Stimulated activated CD8-positive, alpha-beta memory T cell treated with anti-CD3 and anti-CD28 coated beads, Interleukin-15, amount 100 ng/mL, for 48 hours (primary cell): ENCODE results near the gene RAB4A.
"Not testable (repeated sequence)": the region's sequence is repeated elsewhere in the genome, so short reads cannot be mapped to it uniquely, and the experiment has no call there.

ENCODE experiments used
- DNase-seq, 2 donors: peaks; one replicate each; pipeline ENCODE4 v3.0.0-alpha.2; 2020; ENCODE audit warnings: low read depth in 2 of 2

Gene RAB4A

DNA sequence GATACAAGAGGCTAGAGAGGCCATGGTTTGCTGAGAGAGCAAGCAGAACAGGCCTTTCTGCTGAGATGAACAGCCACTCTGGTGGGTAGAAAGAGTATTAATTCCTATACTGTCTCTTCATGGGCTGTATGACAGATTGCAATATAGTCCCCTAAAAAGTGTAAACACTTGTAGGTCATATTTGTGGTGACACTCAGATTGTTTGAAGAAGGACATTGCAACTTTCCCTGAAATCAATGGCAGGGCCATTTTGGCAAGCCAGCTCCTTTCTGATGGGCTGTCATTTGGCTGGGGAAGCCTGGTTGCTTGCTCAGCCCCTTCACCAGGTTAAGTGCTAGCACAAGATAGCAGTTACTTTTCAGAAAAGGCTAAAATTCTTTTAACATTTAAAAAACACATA is 27.5 kb downstream of the RAB4A start:
- DNase-seq: no peak

GRCh38 chr1:229298887-229299503 is 28.1 kb downstream of the RAB4A start:
- no peak for DNase-seq

DNA sequence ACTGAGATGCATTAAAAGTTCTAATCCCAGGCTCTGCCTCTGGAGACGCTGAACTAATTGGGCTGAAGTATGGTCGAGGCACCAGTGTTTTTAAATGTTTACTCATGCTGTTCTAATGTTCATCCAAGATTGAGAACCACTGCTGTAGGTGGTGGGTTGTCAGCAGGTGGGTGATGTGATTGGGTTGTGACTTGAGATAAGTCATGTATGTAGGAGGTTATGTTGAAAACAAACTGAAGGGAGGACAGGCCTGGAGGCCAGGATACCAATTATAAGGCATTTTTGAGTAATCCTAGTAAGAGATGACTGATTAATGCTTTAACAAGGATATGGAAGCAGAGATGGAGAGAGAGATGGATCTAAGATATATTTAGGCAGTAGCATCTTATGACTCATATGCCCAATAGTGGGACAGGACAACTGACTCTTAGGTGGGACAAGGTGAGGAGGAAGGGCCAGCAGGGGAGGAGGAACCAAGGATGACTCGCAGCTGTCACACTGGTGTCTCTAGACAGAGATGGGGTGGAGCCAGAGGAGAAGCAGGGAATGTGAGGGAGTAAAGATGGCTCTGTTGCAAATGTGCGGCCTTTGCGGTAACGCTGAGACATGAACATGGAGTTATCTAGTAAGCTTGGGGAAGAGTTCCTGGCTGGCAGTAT is 29.3 kb downstream of the RAB4A start:
- DNase-seq: no peak

DNA sequence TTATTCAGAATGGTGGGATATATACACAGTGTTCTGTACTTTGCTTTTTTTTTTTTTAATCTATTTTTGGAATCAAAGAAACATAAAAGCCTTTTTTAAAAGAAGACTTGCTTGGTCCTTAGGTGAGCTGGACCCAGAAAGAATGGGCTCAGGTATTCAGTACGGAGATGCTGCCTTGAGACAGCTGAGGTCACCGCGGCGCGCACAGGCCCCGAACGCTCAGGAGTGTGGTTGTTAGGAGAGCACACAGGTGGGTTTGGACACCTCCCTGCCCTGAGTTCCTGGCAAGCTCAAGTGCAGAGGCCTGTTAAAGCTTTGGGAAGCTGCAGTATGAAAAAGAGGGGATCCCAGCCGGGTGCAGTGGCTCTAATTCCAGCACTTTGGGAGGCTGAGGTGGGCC is 31.8 kb downstream of the RAB4A start:
- no peak for DNase-seq

DNA sequence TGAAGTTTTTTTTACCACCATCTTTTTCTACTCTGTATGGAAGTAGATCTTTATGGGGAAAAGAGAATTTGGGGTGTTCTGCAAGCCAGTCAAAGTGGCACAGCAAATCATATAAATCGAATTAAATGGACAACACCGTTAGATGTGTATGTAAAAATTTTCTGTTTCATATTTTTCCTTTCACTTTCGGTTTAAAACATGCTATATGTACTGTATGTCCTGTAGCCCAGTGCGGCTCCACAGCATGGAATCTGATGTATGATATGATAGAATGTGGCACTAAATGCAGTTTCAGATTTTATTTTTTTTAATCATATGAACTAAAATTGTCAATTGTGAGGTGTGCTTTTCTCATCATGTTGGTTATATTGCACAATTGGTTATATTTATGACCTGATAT is 32.9 kb downstream of the RAB4A start:
- no peak for DNase-seq

DNA sequence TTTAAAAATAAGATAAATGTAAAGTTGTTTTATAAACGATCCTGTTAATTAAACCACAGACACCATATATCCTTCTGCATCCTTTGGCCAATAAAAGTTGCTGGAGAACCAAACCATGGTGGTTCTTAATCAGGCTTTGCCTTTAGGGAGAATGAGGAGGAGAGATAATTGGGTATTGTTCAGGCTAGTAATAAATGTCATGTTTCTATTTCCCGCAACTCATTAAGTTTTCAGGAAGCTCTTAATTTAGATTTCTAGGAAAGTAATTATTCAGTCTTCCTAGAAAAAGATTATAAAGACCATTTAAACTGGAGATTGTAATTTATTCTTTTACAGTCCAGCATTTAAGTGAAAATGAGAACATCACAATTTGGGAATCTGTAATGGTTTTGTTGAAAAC is 34.5 kb downstream of the RAB4A start:
- DNase-seq: no peak

- DNase-seq: no peak
These were observed 38.2 kb downstream of the RAB4A start for GRCh38 chr1:229309074-229309473.

DNA sequence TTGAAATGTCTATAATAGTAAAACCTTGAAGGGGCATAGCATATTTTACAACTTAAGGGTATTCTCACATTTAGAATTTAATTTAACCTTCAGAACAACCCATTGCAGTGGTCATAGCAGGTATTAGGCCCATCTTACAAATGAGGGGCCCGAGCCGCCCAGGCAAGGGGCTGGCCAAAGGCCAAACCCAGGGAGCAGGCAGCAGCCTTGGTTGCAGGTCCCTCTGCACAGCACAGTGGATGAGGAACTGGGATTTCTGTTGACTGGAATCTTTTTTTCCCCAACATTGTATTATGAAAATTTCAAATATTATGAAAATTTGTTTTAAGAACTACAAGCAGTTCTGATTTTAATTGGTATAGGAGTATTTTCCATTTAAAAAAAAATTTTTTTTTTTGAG is 38.8 kb downstream of the RAB4A start:
- no peak for DNase-seq

DNA sequence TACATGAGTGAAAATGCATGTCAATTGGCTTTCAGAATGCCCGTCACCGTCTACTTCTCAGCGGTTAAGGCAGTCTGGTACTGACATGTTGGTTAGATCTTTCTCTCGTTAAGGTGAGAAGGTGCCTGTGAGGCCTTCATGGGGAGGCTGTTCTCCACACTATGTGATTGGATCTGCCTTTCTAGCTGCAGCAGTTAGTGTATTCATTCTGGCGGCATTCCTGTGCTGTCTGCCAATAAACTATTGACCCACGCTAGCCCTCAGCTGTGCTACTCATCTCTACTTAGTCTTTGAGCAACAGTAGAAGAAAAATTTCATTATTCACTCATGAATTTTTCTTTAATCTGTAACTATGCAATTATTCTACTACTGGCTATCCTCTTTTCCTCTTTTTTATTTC is 39.9 kb downstream of the RAB4A start:
- no peak for DNase-seq

- DNase-seq: no peak
These were observed 45.3 kb downstream of the RAB4A start for GRCh38 chr1:229316166-229316565.

DNA sequence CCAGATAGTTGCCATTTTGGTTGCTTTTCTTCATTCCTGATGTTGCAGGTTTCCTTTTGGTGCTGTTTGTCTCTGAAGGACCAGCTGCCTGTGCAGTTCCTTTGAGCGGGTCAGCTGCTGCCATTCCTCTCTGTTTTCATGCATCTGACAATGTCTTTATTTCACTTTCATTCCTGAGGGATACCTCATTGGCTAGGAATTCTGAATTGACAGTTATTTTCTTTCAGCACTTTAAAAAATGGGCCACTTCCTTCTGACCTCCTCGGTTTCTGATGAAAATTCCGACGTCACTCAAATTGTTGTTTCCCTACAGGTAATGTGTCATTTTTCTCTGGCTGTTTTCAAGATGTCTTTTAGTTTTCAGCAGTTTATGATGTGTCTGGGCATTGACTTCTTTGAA is 47.1 kb downstream of the RAB4A start:
- no peak for DNase-seq

DNA sequence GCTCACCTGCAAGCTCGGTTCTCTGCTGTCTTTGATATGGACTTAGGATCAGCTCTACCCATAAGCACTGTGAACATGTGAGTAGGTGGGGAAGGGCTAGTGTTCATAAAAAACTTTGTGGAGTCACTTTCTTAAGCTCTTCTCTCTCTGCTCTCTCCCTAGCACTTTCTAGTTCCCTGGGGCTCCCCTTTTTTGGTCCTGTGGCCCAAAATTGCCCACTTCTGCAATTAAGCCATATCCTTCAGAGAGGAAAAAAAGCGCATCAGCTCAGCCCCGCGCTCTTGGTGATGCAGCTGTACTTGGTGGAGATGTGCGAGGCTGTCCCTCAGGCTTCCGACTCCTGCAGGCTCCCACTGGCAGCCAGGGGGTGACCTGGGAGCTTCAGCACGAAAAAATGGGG is 48.6 kb downstream of the RAB4A start:
- DNase-seq: no peak

DNA sequence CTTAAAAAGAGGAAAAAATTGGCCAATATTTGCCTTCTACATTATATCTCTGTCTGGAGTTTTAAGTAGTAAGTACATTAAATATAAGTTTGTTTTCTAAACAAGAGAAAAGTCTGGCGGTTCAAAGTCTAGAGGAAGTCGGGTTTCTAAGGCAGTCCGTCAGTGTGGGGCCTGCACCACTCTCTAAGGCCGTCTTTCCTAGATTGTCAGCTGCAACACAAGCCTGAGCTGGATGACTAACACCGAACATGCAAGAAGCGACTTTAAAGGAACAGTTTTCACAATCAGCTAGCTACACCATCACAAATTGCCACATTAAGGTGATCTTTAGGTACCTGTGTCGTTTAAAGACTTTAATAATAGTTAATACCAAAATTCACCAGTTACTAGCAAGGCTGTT is 52.3 kb downstream of the RAB4A start:
- DNase-seq: no peak

DNA sequence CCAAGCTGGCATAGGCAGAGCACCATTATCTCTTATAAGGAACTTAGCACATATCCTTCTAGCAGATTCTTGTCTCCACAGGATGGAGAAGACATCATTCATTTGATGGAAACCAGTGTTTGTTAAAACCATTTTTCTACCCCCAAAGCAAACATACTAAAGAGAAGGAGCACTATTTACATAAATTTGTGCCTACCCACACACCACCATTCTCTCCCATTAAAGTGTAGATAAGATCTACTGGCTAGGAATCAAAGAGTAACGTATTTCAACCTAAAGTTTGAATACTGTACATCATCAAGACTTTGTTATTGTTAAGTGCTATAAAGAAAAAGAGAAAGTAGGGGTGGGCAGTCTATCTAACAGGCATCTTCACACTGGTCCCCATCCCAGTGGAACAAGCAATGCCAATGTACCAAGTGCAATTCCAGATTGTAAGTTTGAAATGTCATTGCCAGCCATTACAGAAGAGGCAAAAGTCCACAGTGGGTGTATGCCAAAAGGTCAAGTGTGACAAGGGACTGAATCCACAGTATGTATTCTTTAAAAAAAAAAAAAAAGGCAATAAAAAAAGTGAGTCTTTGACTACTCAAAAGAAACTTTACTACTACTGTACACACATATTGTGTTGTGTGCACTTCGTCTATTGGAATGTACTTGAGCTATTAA is 53.1 kb downstream of the RAB4A start:
- DNase-seq: no peak

DNA sequence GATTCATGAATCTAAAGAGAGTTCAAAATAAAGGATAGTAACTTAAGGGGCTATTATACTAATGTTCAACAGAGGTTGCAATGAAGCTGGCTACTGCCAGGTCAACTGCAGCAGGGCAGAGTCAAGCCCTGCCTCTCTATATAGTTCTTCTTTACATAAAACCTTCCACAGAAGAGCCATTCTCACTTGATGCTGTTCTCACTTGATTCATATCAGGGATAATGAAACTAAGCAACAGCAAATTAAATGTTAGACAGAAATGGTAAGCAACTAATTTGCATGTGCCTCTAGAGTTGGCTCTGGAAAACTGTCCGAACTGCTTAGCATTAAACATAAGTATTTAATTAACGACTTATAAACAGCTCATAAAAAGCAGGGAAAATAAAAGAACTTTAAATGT is 54.5 kb downstream of the RAB4A start:
- DNase-seq: no peak

- no peak for DNase-seq
These were observed 55.1 kb downstream of the RAB4A start for GRCh38 chr1:229325853-229326487.

GRCh38 chr1:229326601-229327000 is 55.7 kb downstream of the RAB4A start:
- DNase-seq: no peak

GRCh38 chr1:229327765-229328164 is 56.9 kb downstream of the RAB4A start:
- not testable (repeated sequence) for DNase-seq

DNA sequence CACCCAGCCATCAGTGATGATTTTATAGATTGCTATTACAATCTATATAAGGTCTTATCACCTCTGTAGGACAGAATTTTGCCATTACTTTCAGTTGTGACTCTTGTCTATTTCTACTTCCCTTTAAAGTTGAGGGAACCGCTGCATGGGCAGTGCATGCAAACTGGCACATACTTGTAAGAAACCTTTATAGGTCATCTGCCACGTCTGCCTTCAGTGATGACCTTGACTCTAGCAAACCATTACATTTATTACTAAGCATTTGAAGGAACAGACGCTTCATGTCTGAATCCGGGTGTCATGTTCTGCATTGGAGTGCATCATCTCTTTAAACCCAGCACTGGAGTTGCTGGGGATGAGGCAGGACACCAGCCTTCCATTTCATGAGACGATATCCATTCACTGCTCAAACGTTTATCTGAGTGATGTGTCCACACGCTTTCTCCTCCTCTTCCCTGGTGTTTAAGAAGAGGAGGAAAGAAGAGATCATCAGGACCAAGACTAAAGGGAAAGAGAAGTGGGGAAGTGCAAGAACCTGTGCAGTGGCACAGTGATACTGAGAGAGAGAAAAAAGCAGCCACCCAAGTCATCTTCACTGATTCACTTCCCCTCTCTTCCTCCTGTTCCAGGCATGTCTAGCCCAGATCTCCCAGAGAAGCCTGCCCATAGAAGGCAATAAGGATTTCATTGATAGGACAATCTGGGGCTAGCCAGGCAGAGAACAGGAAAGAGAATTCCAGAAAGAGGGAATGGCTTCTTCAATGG is 57.9 kb downstream of the RAB4A start:
- no peak for DNase-seq

GRCh38 chr1:229334269-229334668 is 63.4 kb downstream of the RAB4A start:
- no peak for DNase-seq

DNA sequence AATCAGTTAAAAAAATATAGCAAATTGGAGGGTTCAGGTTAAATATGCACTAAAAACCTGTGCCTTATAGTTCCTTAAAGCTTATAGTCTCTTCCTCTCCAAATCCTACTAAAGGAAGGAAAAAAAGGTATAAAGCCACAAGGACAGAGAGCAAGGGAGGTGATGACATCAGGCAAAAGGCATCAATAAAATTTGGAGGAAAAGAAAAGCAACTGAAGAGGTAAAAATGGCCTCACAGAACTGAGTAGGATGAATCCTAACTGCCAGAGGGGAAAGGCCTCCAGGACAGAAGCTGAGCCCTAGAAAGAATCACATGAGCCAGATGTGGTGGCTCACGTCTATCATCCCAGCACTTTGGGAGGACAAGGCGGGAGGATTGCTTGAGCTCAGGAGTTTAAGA is 63.8 kb downstream of the RAB4A start:
- no peak for DNase-seq

GRCh38 chr1:229336345-229336744 is 65.4 kb downstream of the RAB4A start:
- no peak for DNase-seq
